Panc1 (cell line): ENCODE data around the gene RPL19.

Experiments
- SIN3A ChIP-seq: IDR thresholded peaks from 2 replicates; pipeline ENCODE4 v1.6.1; 2012; ENCODE audit warnings: low read depth, mild to moderate bottlenecking, low read length, moderate library complexity, borderline replicate concordance; ENCODE audit not compliant: insufficient read depth
- TF ChIP-seq, protein P1 (sequence below): fragments of 450-650 bp; IDR thresholded peaks from 2 replicates; pipeline ENCODE4 v1.5.1; 2017; ENCODE audit warnings: mild to moderate bottlenecking

DNA sequence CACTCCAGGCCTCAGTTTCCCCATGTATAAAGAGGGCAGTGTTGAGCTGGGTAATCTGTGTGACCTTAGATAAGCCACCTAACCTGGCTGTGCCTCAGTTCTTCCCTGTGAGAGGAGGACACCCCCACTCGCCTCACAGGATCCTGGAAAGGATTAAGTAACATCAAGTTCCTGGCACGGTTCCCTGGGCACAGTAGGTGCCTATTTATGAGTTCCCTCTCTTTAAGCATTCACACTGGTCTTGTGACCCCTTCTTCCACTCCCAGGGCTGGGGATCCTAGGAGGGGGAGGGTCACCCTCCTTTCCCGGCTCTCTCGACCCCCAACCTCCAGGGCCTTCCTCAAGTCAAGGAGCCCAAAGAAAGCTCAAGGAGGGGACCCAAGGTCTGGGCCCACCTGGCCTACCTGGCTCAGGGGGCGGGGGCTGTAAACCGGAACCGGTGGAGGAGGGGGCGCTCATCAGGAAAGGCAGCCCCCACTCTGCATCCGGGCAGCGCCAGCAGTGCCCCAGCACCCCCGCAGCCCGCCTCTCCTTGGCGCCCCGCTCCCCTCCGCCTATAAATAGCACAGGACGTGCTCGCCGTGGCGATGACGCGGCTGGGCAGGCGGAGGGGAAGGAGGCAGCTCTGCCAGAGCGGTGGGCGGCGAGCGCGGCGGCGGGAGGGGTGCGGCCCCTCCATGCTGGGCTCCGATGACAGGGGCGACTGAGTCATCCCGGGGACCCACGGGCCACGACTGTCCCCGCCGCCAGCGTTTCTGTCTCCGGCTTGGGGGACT, 9.4 kb downstream of the RPL19 start:
- TF ChIP-seq SIN3A, result no peak
- TF ChIP-seq, protein P1, sequence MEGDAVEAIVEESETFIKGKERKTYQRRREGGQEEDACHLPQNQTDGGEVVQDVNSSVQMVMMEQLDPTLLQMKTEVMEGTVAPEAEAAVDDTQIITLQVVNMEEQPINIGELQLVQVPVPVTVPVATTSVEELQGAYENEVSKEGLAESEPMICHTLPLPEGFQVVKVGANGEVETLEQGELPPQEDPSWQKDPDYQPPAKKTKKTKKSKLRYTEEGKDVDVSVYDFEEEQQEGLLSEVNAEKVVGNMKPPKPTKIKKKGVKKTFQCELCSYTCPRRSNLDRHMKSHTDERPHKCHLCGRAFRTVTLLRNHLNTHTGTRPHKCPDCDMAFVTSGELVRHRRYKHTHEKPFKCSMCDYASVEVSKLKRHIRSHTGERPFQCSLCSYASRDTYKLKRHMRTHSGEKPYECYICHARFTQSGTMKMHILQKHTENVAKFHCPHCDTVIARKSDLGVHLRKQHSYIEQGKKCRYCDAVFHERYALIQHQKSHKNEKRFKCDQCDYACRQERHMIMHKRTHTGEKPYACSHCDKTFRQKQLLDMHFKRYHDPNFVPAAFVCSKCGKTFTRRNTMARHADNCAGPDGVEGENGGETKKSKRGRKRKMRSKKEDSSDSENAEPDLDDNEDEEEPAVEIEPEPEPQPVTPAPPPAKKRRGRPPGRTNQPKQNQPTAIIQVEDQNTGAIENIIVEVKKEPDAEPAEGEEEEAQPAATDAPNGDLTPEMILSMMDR, result no peak
